H9 (cell line): ENCODE measurements around the gene TRIM2. TPM values are rescaled to one million over a fixed set of nuclear protein-coding genes. Genes with fewer than 3 reads are reported as not detected.

Source experiments
- DNase-seq: peaks from one replicate; pipeline ENCODE4 v3.0.0-alpha.2; 2017
- H2AFZ ChIP-seq: one replicate; pipeline ENCODE4 v1.6.1; 2013; ENCODE audit warnings: mild to moderate bottlenecking, low read length, control low read depth, moderate library complexity
- H2AK5ac ChIP-seq: 2 replicates; pipeline ENCODE4 v1.6.1; 2013; ENCODE audit warnings: low read length, control low read depth, mixed read lengths; ENCODE audit not compliant: insufficient read length
- H2BK120ac ChIP-seq: one replicate; pipeline ENCODE4 v1.6.1; 2013; ENCODE audit warnings: low read depth, mild to moderate bottlenecking, low read length, control low read depth, inconsistent platforms; ENCODE audit not compliant: poor library complexity, severe bottlenecking
- H2BK12ac ChIP-seq: 2 replicates; pipeline ENCODE4 v1.6.1; 2013; ENCODE audit warnings: low read length, control low read depth, mixed read lengths, low read depth; ENCODE audit not compliant: insufficient read length
- H2BK15ac ChIP-seq: 2 replicates; pipeline ENCODE4 v1.6.1; 2013; ENCODE audit warnings: low read depth, low read length, control low read depth
- H2BK20ac ChIP-seq: one replicate; pipeline ENCODE4 v1.6.1; 2013; ENCODE audit warnings: low read depth, mild to moderate bottlenecking, low read length, control low read depth, inconsistent platforms; ENCODE audit not compliant: poor library complexity, severe bottlenecking
- H2BK5ac ChIP-seq: 2 replicates; pipeline ENCODE4 v1.6.1; 2013; ENCODE audit warnings: low read length, control low read depth, mixed read lengths; ENCODE audit not compliant: insufficient read length
- H3K14ac ChIP-seq: 2 replicates; pipeline ENCODE4 v1.6.1; 2013; ENCODE audit warnings: low read length, control low read depth; ENCODE audit not compliant: insufficient read depth
- H3K18ac ChIP-seq: 2 replicates; pipeline ENCODE4 v1.6.1; 2013; ENCODE audit warnings: low read depth, mild to moderate bottlenecking, mixed read lengths, low read length, control low read depth; ENCODE audit not compliant: insufficient read length
- H3K23ac ChIP-seq: 2 replicates; pipeline ENCODE4 v1.6.1; 2013; ENCODE audit warnings: low read length, control low read depth, mixed read lengths, low read depth; ENCODE audit not compliant: insufficient read length
- H3K23me2 ChIP-seq: 2 replicates; pipeline ENCODE4 v1.6.1; 2013; ENCODE audit warnings: low read depth, mild to moderate bottlenecking, mixed read lengths, low read length, control low read depth; ENCODE audit not compliant: insufficient read length, poor library complexity, severe bottlenecking
- H3K27ac ChIP-seq: 2 replicates; pipeline ENCODE4 v1.5.1; 2013; ENCODE audit warnings: low read length, control low read depth, mixed read lengths, low read depth; ENCODE audit not compliant: insufficient read length
- H3K27me3 ChIP-seq: 2 replicates; pipeline ENCODE4 v1.6.1; 2013; ENCODE audit warnings: low read length, control low read depth, inconsistent platforms; ENCODE audit not compliant: insufficient read depth
- H3K4ac ChIP-seq: 2 replicates; pipeline ENCODE4 v1.6.1; 2013; ENCODE audit warnings: low read depth, mild to moderate bottlenecking, control low read depth, inconsistent platforms, low read length, moderate library complexity
- H3K4me1 ChIP-seq: 2 replicates; pipeline ENCODE4 v1.6.1; 2013; ENCODE audit warnings: low read length, control low read depth, inconsistent platforms; ENCODE audit not compliant: insufficient read depth
- H3K4me2 ChIP-seq: 2 replicates; pipeline ENCODE4 v1.6.1; 2013; ENCODE audit warnings: low read length, control low read depth, mixed read lengths; ENCODE audit not compliant: insufficient read length, insufficient read depth
- H3K56ac ChIP-seq: 2 replicates; pipeline ENCODE4 v1.6.1; 2013; ENCODE audit warnings: low read depth, mild to moderate bottlenecking, mixed read lengths, low read length, control low read depth; ENCODE audit not compliant: insufficient read length
- H3K79me1 ChIP-seq: 2 replicates; pipeline ENCODE4 v1.6.1; 2013; ENCODE audit warnings: low read depth, mild to moderate bottlenecking, moderate library complexity, low read length, control low read depth, inconsistent platforms; ENCODE audit not compliant: insufficient read depth, poor library complexity, severe bottlenecking
- H3K79me2 ChIP-seq: 2 replicates; pipeline ENCODE4 v1.6.1; 2013; ENCODE audit warnings: low read length, control low read depth, inconsistent platforms; ENCODE audit not compliant: insufficient read depth
- H3K9ac ChIP-seq: 2 replicates; pipeline ENCODE4 v1.6.1; 2013; ENCODE audit warnings: low read length, control low read depth, mixed read lengths; ENCODE audit not compliant: insufficient read length; ENCODE audit errors: extremely low read depth
- H3K9me3 ChIP-seq: one replicate; pipeline ENCODE4 v1.6.1; 2013; ENCODE audit warnings: low read depth, low read length, inconsistent platforms; ENCODE audit not compliant: control insufficient read depth
- H3T11ph ChIP-seq: one replicate; pipeline ENCODE4 v1.6.1; 2013; ENCODE audit warnings: mild to moderate bottlenecking, low read length, control low read depth, inconsistent platforms
- H4K20me1 ChIP-seq: one replicate; pipeline ENCODE4 v1.6.1; 2013; ENCODE audit not compliant: control insufficient read depth, insufficient read length, insufficient read depth
- H4K5ac ChIP-seq: 2 replicates; pipeline ENCODE4 v1.6.1; 2013; ENCODE audit warnings: low read depth, mild to moderate bottlenecking, mixed read lengths, low read length, control low read depth; ENCODE audit not compliant: insufficient read length
- H4K8ac ChIP-seq: replicated peaks from 2 replicates; pipeline ENCODE4 v1.6.1; 2013; ENCODE audit warnings: low read length, control low read depth, mixed read lengths, low read depth; ENCODE audit not compliant: insufficient read length
- H4K91ac ChIP-seq: 2 replicates; pipeline ENCODE4 v1.6.1; 2013; ENCODE audit warnings: low read depth, mild to moderate bottlenecking, moderate library complexity, mixed read lengths, low read length, control low read depth; ENCODE audit not compliant: insufficient read length
- H3K27ac Mint-ChIP-seq, 3 experiments: 2 replicates in 2 of 3; 3 replicates in 1 of 3; pipeline ENCODE4 v1.8.0; 2020 to 2021; ENCODE audit warnings: mixed read lengths in 3 of 3, mild to moderate bottlenecking in 1 of 3, moderate library complexity in 1 of 3
- H3K27me3 Mint-ChIP-seq: 2 replicates; pipeline ENCODE4 v1.8.0; 2021; ENCODE audit warnings: low read depth, mild to moderate bottlenecking, moderate library complexity, mixed read lengths
- H3K36me3 Mint-ChIP-seq, 3 experiments: 2 replicates in 2 of 3; 3 replicates in 1 of 3; pipeline ENCODE4 v1.8.0; 2020 to 2021; ENCODE audit warnings: low read depth in 3 of 3, mixed read lengths in 3 of 3; ENCODE audit not compliant: insufficient read depth in 1 of 3
- H3K4me1 Mint-ChIP-seq, 2 experiments: 2 replicates each; pipeline ENCODE4 v1.8.0; 2020; ENCODE audit warnings: mixed read lengths in 2 of 2
- H3K4me3 Mint-ChIP-seq, 2 experiments: 2 replicates in 1 of 2; 3 replicates in 1 of 2; pipeline ENCODE4 v1.8.0; 2020 to 2021; ENCODE audit warnings: mild to moderate bottlenecking in 2 of 2, mixed read lengths in 2 of 2, moderate library complexity in 1 of 2
- H3K9me3 Mint-ChIP-seq, 2 experiments: 2 replicates in 1 of 2; 3 replicates in 1 of 2; pipeline ENCODE4 v1.8.0; 2020; ENCODE audit warnings: mild to moderate bottlenecking in 2 of 2, mixed read lengths in 2 of 2, moderate library complexity in 1 of 2
- CTCF ChIP-seq: fragments of 200-600 bp; sonication (generic); conservative IDR thresholded peaks from 3 replicates; pipeline ENCODE4 v1.8.0; 2021; ENCODE audit warnings: antibody characterized with exemption, mild to moderate bottlenecking
- WGBS: extraction: QIAGEN DNeasy Blood & Tissue Kit; methylation state at CpG from one replicate; pipeline ENCODE4 v1.1.7; 2013; ENCODE audit warnings: missing lambda C conversion rate, low lambda C conversion rate, mixed read lengths; ENCODE audit not compliant: insufficient read length; ENCODE audit errors: extremely low coverage; 5-methylcytosine and 5-hydroxymethylcytosine counted together
- total RNA-seq: library from RNA; stranded (reverse); gene quantifications from 2 replicates; pipeline ENCODE4 v1.2.1, GENCODE V29; 2021

TRIM2 gene
- total RNA-seq, 1 experiment from 2014 or later: 28.9 TPM

- Histone ChIP-seq H2AFZ (no peak overlapping the region), H3K79me2 (no peaks in the 10 kb centered on the region), H2BK12ac (no peak overlapping the region), H4K5ac (no peak overlapping the region), H3K23ac (no peak overlapping the region), H3K4me1 (no peaks in the 10 kb centered on the region), H2AK5ac (no peak overlapping the region), H2BK20ac (no peak overlapping the region), H3K18ac (no peak overlapping the region), H2BK15ac (no peak overlapping the region), H3T11ph (no peak overlapping the region), H3K79me1 (no peaks in the 10 kb centered on the region), H3K27ac (no peak overlapping the region), H3K9ac (no peak overlapping the region), H2BK5ac (no peak overlapping the region), H2BK120ac (no peak overlapping the region), H3K9me3 (no peaks in the 10 kb centered on the region), H3K56ac (no peak overlapping the region), H3K14ac (no peak overlapping the region), H3K4me2 (no peak overlapping the region), H4K91ac (no peak overlapping the region), H3K27me3 (no peaks in the 10 kb centered on the region), H4K8ac (no peak overlapping the region), H3K4ac (no peak overlapping the region), H4K20me1 (no peaks in the 10 kb centered on the region), H3K23me2 (no peaks in the 10 kb centered on the region)
- WGBS: no CpG with 5 or more reads among the region's 2 CpGs
- Mint-ChIP-seq H3K4me3 (no peak overlapping the region), H3K27me3 (peaks cover 2% of the 10 kb centered on the region), H3K9me3 (no peaks in the 10 kb centered on the region), H3K36me3 (no peaks in the 10 kb centered on the region), H3K27ac (no peak overlapping the region), H3K4me1 (peaks cover 27 to 39% of the 10 kb centered on the region in 2 experiments)
- no peak for TF ChIP-seq CTCF
- no peak for DNase-seq
Observed at GRCh38 chr4:153185331-153185852, 18.9 kb upstream of the TRIM2 start.
